CD4-positive, alpha-beta T cell (primary cell): ENCODE measurements around the gene ZNF695. TPM values are rescaled to one million over a fixed set of nuclear protein-coding genes. Genes with fewer than 3 reads are reported as not detected.

Source experiments
- ATAC-seq: fragments of 200-7000 bp; cut with Tn5 transposase; one replicate; pipeline ENCODE4 v1.10.0; 2022; ENCODE audit warnings: mild to moderate bottlenecking; ENCODE audit not compliant: poor library complexity
- CTCF ChIA-PET: fragments of 350-600 bp; sonication (Branson Sonifier 250); formaldehyde crosslinking; loops from one replicate; lab custom pipeline; 2021; ENCODE audit warnings: antibody characterized with exemption, inconsistent platforms; lab: Charles Lee
- POLR2A ChIA-PET: fragments of 350-600 bp; sonication (Branson Sonifier 250); formaldehyde crosslinking; loops from one replicate; lab custom pipeline; 2021; ENCODE audit warnings: antibody characterized with exemption, inconsistent platforms; lab: Charles Lee
- DNase-seq, 14 experiments: peaks; one replicate each; pipeline ENCODE4 v3.0.0-alpha.2; 2013 to 2020; ENCODE audit warnings: mixed read lengths in 2 of 14
- H3K27ac ChIP-seq, 2 donors: one replicate each; pipeline versions ENCODE4 v1.5.1 to v1.7.0; 2013; ENCODE audit warnings: low read length in 2 of 2, low read depth in 1 of 2, mild to moderate bottlenecking in 1 of 2
- H3K27me3 ChIP-seq, 2 experiments: 1 replicate in 1 of 2; 2 replicates in 1 of 2; pipeline versions ENCODE4 v1.6.1 to v1.7.0; 2013; ENCODE audit warnings: low read length in 2 of 2, control low read depth in 1 of 2, mild to moderate bottlenecking in 1 of 2, moderate library complexity in 1 of 2; ENCODE audit not compliant: insufficient read depth in 2 of 2, control insufficient read depth in 1 of 2
- H3K36me3 ChIP-seq: one replicate; pipeline ENCODE4 v1.6.1; 2013; ENCODE audit warnings: low read length, control low read depth; ENCODE audit not compliant: insufficient read depth
- H3K4me1 ChIP-seq: one replicate; pipeline ENCODE4 v1.6.1; 2013; ENCODE audit warnings: low read length, control low read depth; ENCODE audit not compliant: insufficient read depth
- H3K4me3 ChIP-seq: one replicate; pipeline ENCODE4 v1.5.1; 2013; ENCODE audit warnings: mild to moderate bottlenecking, low read length, moderate library complexity
- H3K9me3 ChIP-seq, 2 experiments: 1 replicate in 1 of 2; 2 replicates in 1 of 2; pipeline versions ENCODE4 v1.6.1 to v1.7.0; 2013; ENCODE audit warnings: low read length in 2 of 2, mild to moderate bottlenecking in 2 of 2, control low read depth in 1 of 2, moderate library complexity in 1 of 2; ENCODE audit not compliant: control insufficient read depth in 1 of 2, insufficient read depth in 1 of 2
- H3K27ac Mint-ChIP-seq: one replicate; pipeline ENCODE4 v1.8.0; 2020; ENCODE audit warnings: mixed read lengths
- H3K27me3 Mint-ChIP-seq: one replicate; pipeline ENCODE4 v1.8.0; 2021; ENCODE audit warnings: mixed read lengths
- H3K36me3 Mint-ChIP-seq: one replicate; pipeline ENCODE4 v1.8.0; 2021; ENCODE audit warnings: low read depth, mixed read lengths
- H3K4me1 Mint-ChIP-seq: one replicate; pipeline ENCODE4 v1.8.0; 2021; ENCODE audit warnings: low read depth, mixed read lengths
- H3K4me3 Mint-ChIP-seq: one replicate; pipeline ENCODE4 v1.8.0; 2020; ENCODE audit warnings: mild to moderate bottlenecking, mixed read lengths
- H3K9me3 Mint-ChIP-seq: one replicate; pipeline ENCODE4 v1.8.0; 2020; ENCODE audit warnings: mixed read lengths
- CTCF ChIP-seq: fragments of 200-600 bp; IDR thresholded peaks from one replicate; pipeline ENCODE4 v1.8.0; 2022; ENCODE audit warnings: antibody characterized with exemption, mild to moderate bottlenecking
- intact Hi-C, 2 experiments: fragments of 100-400 bp; cut with DNase I in 1 of 2; cut with micrococcal nuclease in 1 of 2; formaldehyde crosslinking; loops; one replicate each; pipeline versions ENCODE4 v1.15.1 to v1.9.0; 2023 to 2025; cut with DNase I, micrococcal nuclease
- total RNA-seq, 174 experiments: library from RNA in 2 of 174; stranded (reverse) in 2 of 174; gene quantifications; one replicate each; pipeline ENCODE4 v1.2.3 and lab custom pipeline; 2021 to 2026

ZNF695 gene
- total RNA-seq, 2 experiments from 2014 or later, result not detected

- no peaks in the 10 kb centered on the region for H3K36me3 ChIP-seq
- H3K27me3 Mint-ChIP-seq, result no peaks in the 10 kb centered on the region
- H3K4me3 ChIP-seq, result no peak overlapping the region
- no peak for ATAC-seq
- ChIA-PET POLR2A (no interaction called here), CTCF (interaction anchor here (0.6 kb wide), 1 partner anchor 16 kb away, joined by 3 read pairs; no protein-coding TSS in a partner anchor)
- H3K27ac ChIP-seq, result no peak overlapping the region
- no peaks in the 10 kb centered on the region for H3K4me1 Mint-ChIP-seq
- no peaks in the 10 kb centered on the region for H3K27me3 ChIP-seq
- no peak overlapping the region for H3K27ac Mint-ChIP-seq
- no peak overlapping the region for H3K4me3 Mint-ChIP-seq
- peaks cover 5% of the 10 kb centered on the region for H3K9me3 Mint-ChIP-seq
- DNase-seq, result no peak
- no peak for TF ChIP-seq CTCF
- no peaks in the 10 kb centered on the region for H3K4me1 ChIP-seq
- H3K36me3 Mint-ChIP-seq, result peaks cover 3% of the 10 kb centered on the region
- intact Hi-C loops, result no loop called here
- peaks cover 0 to 29% of the 10 kb centered on the region in 2 experiments for H3K9me3 ChIP-seq
Observed at GRCh38 chr1:246966502-246966901, 41.4 kb downstream of the ZNF695 start.

GRCh38 chr1:246959944-246960693 is 47.7 kb downstream of the ZNF695 start:
- ChIA-PET CTCF (no interaction called here), POLR2A (no interaction called here)
- H3K27me3 Mint-ChIP-seq, result no peaks in the 10 kb centered on the region
- DNase-seq (peak in 3 of 14 experiments; percentile 24 to 36 (median 26)), ATAC-seq (no peak)
- Histone ChIP-seq H3K36me3 (no peaks in the 10 kb centered on the region), H3K27ac (no peak overlapping the region), H3K27me3 (no peaks in the 10 kb centered on the region), H3K4me3 (no peak overlapping the region), H3K4me1 (no peaks in the 10 kb centered on the region), H3K9me3 (peaks cover 0 to 7% of the 10 kb centered on the region in 2 experiments)
- no peak for TF ChIP-seq CTCF
- intact Hi-C loops, result no loop called here
- H3K36me3 Mint-ChIP-seq, result no peaks in the 10 kb centered on the region
- no peak overlapping the region for H3K27ac Mint-ChIP-seq
- H3K4me1 Mint-ChIP-seq, result no peaks in the 10 kb centered on the region
- H3K4me3 Mint-ChIP-seq, result no peak overlapping the region
- no peaks in the 10 kb centered on the region for H3K9me3 Mint-ChIP-seq

GRCh38 chr1:246954126-246954525 is 53.7 kb downstream of the ZNF695 start:
- no peaks in the 10 kb centered on the region for H3K4me1 ChIP-seq
- H3K36me3 Mint-ChIP-seq, result no peaks in the 10 kb centered on the region
- no peaks in the 10 kb centered on the region for H3K27me3 ChIP-seq
- intact Hi-C loops, result no loop called here
- H3K9me3 Mint-ChIP-seq, result no peaks in the 10 kb centered on the region
- no peak for ATAC-seq
- no peaks in the 10 kb centered on the region for H3K4me1 Mint-ChIP-seq
- no peak overlapping the region for H3K27ac Mint-ChIP-seq
- no peak for DNase-seq
- no peak overlapping the region for H3K27ac ChIP-seq
- CTCF ChIA-PET, result no interaction called here
- POLR2A ChIA-PET, result no interaction called here
- no peaks in the 10 kb centered on the region for H3K9me3 ChIP-seq
- H3K4me3 ChIP-seq, result no peak overlapping the region
- no peaks in the 10 kb centered on the region for H3K27me3 Mint-ChIP-seq
- H3K36me3 ChIP-seq, result no peaks in the 10 kb centered on the region
- TF ChIP-seq CTCF, result no peak
- no peak overlapping the region for H3K4me3 Mint-ChIP-seq
